GM18873 (cell line): ENCODE measurements around the gene GUK1.
"Not testable (repeated sequence)": the region's sequence is repeated elsewhere in the genome, so short reads cannot be mapped to it uniquely, and the experiment has no call there.

ENCODE experiments used
- ATAC-seq: cut with Tn5 transposase; IDR thresholded peaks from one replicate; pipeline ENCODE4 v1.9.1; 2021; ENCODE audit warnings: mild to moderate bottlenecking, moderate library complexity, moderate number of reproducible peaks; ENCODE audit not compliant: unreplicated experiment, low FRiP score

GUK1 gene

GRCh38 chr1:228161362-228161761, 21.3 kb downstream of the GUK1 start:
- no peak for ATAC-seq

GRCh38 chr1:228161866-228162265, 21.8 kb downstream of the GUK1 start:
- no peak for ATAC-seq

- no peak for ATAC-seq
These were observed 22.4 kb downstream of the GUK1 start for GRCh38 chr1:228162286-228163006.

GRCh38 chr1:228163007-228163753, 23.1 kb downstream of the GUK1 start:
- ATAC-seq, result no peak

- ATAC-seq, result no peak
These were observed 23.9 kb downstream of the GUK1 start for GRCh38 chr1:228163776-228164519.

GRCh38 chr1:228164561-228165371, 24.7 kb downstream of the GUK1 start:
- no peak for ATAC-seq

GRCh38 chr1:228165372-228166169, 25.5 kb downstream of the GUK1 start, which contains the start of gene IBA57:
Gene IBA57 (plus strand): TSS chr1:228165804. CDS start chr1:228165817, 13 bp downstream.
- peak; percentile 79 for ATAC-seq

GRCh38 chr1:228166170-228166936, 26.3 kb downstream of the GUK1 start:
- ATAC-seq, result peak; percentile 9

- no peak for ATAC-seq
These were observed 28.6 kb downstream of the GUK1 start for GRCh38 chr1:228168563-228169270.

GRCh38 chr1:228169345-228169744, 29.3 kb downstream of the GUK1 start:
- no peak for ATAC-seq

GRCh38 chr1:228170666-228171065, 30.6 kb downstream of the GUK1 start:
- no peak for ATAC-seq

GRCh38 chr1:228171221-228171891, 31.3 kb downstream of the GUK1 start:
- no peak for ATAC-seq

- no peak for ATAC-seq
These were observed 32.8 kb downstream of the GUK1 start for GRCh38 chr1:228172591-228173527.

GRCh38 chr1:228173528-228174481, 33.7 kb downstream of the GUK1 start:
- not testable (repeated sequence) for ATAC-seq
